HG03039 (cell line): ENCODE measurements around the gene RBM39.
"Not testable (repeated sequence)": the region's sequence is repeated elsewhere in the genome, so short reads cannot be mapped to it uniquely, and the experiment has no call there.

Experiments used
- ATAC-seq: cut with Tn5 transposase; IDR thresholded peaks from one replicate; pipeline ENCODE4 v1.9.1; 2021; ENCODE audit warnings: mild to moderate bottlenecking, moderate library complexity; ENCODE audit not compliant: unreplicated experiment

The RBM39 gene

GRCh38 chr20:35708502-35708901 lies 33.6 kb downstream of the RBM39 start:
- ATAC-seq = no peak

DNA sequence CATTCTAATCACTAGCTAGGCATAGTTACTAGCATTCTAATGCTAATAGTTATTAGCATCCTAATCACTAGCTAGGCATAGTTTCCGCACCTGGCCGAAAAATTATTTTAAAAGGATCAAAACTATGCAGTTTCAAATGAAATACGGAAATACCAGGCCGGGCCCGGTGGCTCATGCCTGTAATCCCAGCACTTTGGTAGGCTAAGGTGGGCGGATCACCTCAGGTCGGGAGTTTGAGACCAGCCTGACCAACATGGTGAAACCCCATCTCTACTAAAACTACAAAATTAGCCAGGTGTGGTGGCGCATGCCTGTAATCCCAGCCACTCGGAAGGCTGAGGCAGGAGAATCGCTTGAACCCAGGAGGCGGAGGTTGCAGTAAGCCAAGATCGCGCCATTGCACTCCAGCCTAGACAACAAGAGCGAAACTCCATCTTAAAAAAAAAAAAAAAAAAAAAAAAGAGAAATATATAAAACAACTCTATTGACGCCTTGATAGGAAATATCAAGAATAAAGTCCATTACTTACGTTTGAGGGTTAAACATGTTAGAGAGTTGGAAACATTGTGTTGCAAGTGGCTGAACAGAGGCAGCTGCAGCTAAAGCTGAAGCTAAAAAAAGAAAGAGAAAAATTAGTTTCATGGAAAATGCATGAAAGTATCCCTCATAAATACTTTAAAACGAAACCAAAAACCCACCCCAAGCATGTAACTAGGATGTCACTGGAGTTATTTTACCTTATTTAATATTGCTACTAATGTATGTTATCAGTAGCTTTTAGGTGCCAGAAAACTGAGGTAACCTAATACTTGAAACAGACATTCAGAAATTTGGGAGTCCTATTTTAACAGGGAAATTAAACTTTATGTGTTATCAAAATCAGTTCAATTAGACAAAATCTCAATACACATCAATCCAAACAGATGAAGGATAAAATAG lies 35.2 kb downstream of the RBM39 start:
- not testable (repeated sequence) for ATAC-seq

- ATAC-seq = not testable (repeated sequence)
Observed at GRCh38 chr20:35705894-35706293, 36.2 kb downstream of the RBM39 start.

- no peak for ATAC-seq
Observed at GRCh38 chr20:35704514-35705261, 37.4 kb downstream of the RBM39 start.

DNA sequence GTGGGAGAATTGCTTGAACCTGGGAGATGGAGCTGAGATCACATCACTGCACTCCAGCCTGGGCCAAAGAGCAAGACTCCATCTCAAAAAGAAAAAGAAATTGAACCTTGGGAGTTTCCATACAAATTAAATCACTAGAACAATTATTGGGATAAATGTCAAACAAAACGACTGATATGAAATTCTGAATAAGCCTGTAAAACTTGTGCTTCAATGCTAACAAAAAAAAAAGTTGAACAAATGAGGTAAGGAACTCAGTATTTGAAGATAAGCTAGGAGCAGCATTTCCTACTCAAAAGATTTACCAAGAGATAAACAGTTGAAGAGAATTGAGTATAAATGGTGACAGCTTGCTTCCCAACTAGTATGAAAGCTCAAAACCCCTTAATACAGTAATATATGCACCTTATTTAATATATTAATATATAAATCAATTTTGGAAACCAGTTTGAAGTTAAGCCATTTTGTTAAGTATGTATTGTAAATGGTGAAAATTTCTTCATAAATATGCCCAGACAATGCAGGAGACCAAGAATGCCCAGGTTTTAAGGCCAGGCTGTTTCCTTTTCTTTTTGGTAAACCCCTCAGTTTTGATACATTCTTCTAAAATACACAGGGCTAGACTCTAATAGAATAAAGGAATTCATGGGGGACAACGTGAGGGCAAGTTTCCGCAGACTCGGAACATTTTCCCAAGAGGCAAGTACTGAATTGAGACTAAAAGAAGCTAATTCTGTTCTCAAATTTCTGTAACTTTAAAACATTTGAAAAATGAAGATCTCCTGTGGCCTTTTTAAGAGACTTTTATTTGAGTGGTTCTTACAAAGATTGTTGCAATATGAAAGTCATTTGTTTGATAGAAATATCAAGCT lies 39.0 kb downstream of the RBM39 start:
- ATAC-seq = no peak

- no peak for ATAC-seq
Observed at GRCh38 chr20:35702051-35702823, 39.8 kb downstream of the RBM39 start.

- ATAC-seq = no peak
Observed at GRCh38 chr20:35700625-35701148, 41.4 kb downstream of the RBM39 start.

DNA sequence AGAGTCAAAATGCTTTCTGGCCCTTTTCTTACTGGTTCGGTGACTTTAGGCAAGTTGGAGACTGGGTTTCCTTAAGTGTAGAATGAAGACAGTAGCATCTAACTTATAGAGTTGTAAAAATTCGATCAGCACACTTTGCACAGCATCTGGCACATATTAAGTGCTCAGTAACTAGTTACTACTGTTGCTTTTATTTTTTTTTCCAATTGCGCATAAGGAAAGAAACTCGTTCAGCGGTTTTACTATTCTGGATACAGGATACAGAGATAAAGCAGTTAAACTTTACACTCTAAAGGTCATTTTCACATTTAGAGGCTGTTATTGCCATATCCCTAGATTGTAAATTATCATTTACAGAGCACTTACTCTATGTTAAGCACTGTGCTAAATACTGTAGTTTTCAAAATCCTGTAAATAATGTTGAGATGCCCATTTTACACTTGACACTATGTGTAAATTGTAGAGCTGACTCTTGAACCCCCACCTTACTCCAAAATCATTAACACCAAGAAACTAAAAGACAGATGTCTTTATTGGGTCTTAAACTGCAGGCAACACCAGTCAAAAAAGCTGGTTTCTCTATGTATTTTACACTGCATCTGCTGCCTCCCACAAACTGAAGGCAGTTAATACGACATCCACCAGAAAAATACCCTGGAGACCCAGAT lies 42.0 kb downstream of the RBM39 start:
- ATAC-seq = no peak

DNA sequence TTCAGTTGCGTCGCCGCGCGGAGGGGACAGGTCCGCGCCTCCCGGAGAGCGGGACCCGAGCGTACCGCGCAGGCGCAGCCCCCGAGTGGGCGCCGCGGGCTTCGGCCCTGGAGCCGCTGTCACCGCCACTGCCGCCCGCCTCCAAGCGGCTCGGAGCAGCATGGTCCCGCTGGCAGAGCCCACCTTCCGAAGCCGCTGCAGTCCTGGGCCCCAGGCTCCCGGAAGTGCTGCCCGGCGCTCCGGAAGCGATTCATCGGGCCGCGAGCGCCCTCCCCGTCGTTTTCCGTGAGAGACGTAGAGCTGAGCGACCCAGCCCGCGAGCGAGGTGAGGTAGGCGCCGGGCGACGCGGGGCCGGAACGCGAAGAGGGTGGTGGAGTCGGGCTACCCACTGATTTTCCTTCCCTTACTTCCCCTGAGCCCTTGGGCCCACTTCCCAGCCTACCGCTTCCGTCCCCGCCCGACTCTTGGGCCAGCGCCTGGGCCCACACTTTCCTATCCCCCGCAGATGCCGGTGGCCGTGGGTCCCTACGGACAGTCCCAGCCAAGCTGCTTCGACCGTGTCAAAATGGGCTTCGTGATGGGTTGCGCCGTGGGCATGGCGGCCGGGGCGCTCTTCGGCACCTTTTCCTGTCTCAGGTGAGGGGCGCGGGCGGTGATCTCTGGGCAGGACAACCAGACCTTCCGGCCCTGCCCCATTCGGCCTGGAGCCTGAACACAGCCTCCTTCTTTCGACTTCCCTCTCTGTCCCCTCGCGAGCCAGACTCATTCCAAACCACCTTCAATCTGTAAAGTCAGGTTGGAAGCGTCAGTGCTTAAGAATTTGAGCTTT lies 42.7 kb downstream of the RBM39 start, which contains the start of the genes NFS1 and ROMO1:
Gene NFS1 (minus strand): TSS at position 226 of the 830 bp plus-strand sequence. CDS start 64 bp downstream, at position 162.
Gene ROMO1 (plus strand): TSS at position 279 of the 830 bp plus-strand sequence. CDS start 228 bp downstream, at position 507.
- ATAC-seq = peak; percentile 74

- no peak for ATAC-seq
Observed at GRCh38 chr20:35698298-35699126, 43.5 kb downstream of the RBM39 start.

DNA sequence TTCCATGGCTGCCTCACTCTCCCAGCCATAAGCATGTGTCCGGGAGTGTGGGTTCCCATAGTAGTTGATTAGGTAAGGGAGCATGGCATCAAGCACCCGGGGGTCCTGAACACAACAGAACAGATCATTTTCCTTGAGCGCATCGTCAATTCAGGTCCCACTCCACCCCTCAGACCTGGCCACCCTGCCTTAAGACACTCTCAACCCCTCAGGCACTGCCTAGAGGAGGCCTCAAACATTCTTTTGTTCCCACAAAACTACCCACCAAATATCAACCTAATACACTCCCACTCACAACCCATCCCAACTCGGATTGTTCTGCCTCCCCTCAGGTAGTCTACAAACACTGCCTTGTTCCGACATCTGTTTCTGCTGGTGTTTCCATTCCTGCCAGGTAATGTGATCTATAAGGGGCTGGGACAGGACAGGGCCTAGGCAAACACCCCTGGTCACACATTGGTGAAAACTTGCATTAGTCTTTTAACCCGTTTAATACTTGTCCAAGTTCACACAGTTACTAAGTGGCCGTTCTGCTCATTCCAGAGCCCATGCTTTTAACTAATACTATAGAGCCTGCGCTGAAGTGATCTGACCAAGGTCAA lies 44.3 kb downstream of the RBM39 start:
- no peak for ATAC-seq

- no peak for ATAC-seq
Observed at GRCh38 chr20:35695978-35696377, 46.1 kb downstream of the RBM39 start.

GRCh38 chr20:35695245-35695749 lies 46.8 kb downstream of the RBM39 start:
- ATAC-seq = no peak

- ATAC-seq = no peak
Observed at GRCh38 chr20:35690265-35690664, 51.8 kb downstream of the RBM39 start.

- ATAC-seq = not testable (repeated sequence)
Observed at GRCh38 chr20:35686872-35687271, 55.2 kb downstream of the RBM39 start.

GRCh38 chr20:35685368-35685767 lies 56.7 kb downstream of the RBM39 start:
- ATAC-seq = not testable (repeated sequence)

DNA sequence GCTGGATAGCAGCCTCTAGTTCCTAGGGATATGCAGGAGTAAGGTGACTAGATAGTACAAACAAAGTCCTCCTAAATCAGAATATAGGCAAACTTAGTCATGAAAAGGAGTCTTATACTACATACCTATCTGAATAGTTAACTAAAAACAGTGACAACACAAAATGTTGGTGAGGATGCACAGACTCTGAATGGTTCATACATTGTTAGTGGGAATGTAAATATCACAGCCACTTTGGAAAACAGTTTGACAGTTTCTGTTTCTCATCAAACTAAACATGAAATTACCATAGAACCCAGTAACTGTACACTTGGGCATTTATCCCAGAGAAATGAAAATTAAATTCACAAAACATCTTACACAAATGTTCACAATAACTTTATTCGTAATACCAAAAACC lies 60.1 kb downstream of the RBM39 start:
- no peak for ATAC-seq
